ENCODE measurements around the gene FAM20C.

- TF ChIP-seq CTCF (IDR thresholded peaks at IDR 0.05) (no peak), ZFX (IDR thresholded peaks at IDR 0.05; ENCODE audit: borderline replicate concordance) (no peak)
Measured at GRCh38 chr7:191981-192649, at the start of gene FAM20C.

Measured in 22Rv1 (cell line).